Endothelial cell (in vitro differentiated cells): ENCODE measurements around the gene KCNJ11. TPM values are rescaled to one million over a fixed set of nuclear protein-coding genes. Genes with fewer than 3 reads are reported as not detected.

Experiments
- DNase-seq: peaks from one replicate; pipeline ENCODE4 v3.0.0; 2021; ENCODE audit warnings: low spot score
- H3K27ac Mint-ChIP-seq: one replicate; pipeline ENCODE4 v1.8.0; 2021; ENCODE audit warnings: mixed read lengths, inconsistent platforms; ENCODE audit not compliant: unreplicated experiment
- H3K27me3 Mint-ChIP-seq: one replicate; pipeline ENCODE4 v1.8.0; 2021; ENCODE audit warnings: mild to moderate bottlenecking, moderate library complexity, mixed read lengths, inconsistent platforms; ENCODE audit not compliant: unreplicated experiment
- H3K36me3 Mint-ChIP-seq: one replicate; pipeline ENCODE4 v1.8.0; 2021; ENCODE audit warnings: mild to moderate bottlenecking, low read depth, mixed read lengths, inconsistent platforms; ENCODE audit not compliant: unreplicated experiment
- H3K4me1 Mint-ChIP-seq: one replicate; pipeline ENCODE4 v1.8.0; 2021; ENCODE audit warnings: mild to moderate bottlenecking, mixed read lengths, inconsistent platforms; ENCODE audit not compliant: unreplicated experiment
- H3K4me3 Mint-ChIP-seq: one replicate; pipeline ENCODE4 v1.8.0; 2021; ENCODE audit warnings: mild to moderate bottlenecking, mixed read lengths, inconsistent platforms; ENCODE audit not compliant: unreplicated experiment
- H3K9me3 Mint-ChIP-seq: one replicate; pipeline ENCODE4 v1.8.0; 2021; ENCODE audit warnings: mixed read lengths, inconsistent platforms; ENCODE audit not compliant: unreplicated experiment
- total RNA-seq: library from RNA; stranded (reverse); fragmentation: NEBNext Ultra II Directional; extraction: Animal tissue kit (Norgen Biotek cat#: 25700); gene quantifications from one replicate; pipeline ENCODE4 v1.2.1, GENCODE V29; 2021; ENCODE audit not compliant: unreplicated experiment
- TF ChIP-seq, protein P1 (sequence below): fragments of 200-600 bp; sonication (generic); IDR thresholded peaks from one replicate; pipeline ENCODE4 v1.5.0; 2021; ENCODE audit warnings: antibody characterized with exemption; ENCODE audit not compliant: unreplicated experiment

Gene KCNJ11
- total RNA-seq, 1 donor from 2014 or later: 0.46 TPM

DNA sequence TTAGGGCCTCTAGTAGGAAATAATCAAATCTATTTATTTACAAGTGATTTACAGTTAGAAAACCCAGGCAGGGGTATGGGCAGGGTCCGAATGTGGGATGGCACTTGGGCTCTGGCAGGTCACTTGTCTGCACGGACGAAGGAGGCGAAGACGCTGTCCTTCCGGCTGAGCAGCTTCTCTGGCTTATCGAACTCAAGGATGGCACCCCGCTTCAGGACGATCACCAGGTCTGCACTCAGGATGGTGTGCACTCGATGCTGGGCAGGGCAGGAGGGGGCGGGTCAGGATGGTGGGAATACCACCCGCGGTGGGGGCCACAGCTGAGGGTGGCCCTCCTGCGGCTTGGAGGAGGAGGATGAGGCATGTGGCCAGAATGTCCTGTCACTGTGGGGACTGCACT is 4.4 kb upstream of the KCNJ11 start:
- H3K9me3 Mint-ChIP-seq: no peaks in the 10 kb centered on the region

DNA sequence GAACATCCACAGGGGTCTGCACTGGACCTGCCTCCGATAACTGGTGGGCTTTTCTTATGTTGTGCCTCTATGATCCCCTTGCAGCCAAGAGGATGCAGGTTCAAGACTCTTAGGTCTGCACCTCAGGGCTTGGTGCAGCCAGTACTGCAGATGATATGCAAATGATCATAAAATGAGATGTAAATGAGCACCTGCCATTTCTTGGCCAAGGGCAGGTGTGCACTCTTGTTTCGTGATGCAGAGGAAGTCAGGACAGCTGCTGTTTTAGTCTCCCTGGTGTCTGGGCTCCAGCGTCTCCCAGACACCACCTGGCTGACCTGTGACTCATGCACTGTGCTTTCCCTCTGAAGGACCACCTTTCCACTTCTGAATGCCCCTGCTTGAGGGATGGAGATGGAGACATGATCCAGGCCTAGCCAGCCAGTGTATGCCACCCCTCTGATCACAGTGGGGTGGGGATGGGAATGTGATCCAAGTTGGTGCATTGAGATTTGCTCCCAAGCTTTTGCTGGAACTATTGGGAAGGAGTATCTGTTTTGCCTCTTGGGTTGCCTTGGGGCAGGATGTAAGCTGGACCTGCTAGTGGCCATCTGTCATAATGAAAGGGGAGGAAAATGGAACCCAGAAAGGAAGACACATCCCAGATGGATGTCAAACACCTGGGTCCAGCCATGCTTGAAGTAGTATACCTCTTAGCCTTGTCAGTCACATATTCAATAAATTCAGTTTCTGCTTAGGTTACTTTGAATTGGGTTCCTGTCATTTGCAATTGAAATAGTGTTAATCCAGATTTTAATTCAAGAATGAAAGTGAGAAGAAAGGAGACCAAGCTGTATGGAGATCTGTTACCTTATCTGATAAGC is 3.3 kb upstream of the KCNJ11 start:
- H3K9me3 Mint-ChIP-seq: no peaks in the 10 kb centered on the region
- no peak overlapping the region for H3K4me3 Mint-ChIP-seq
- peaks cover 17% of the 10 kb centered on the region for H3K27me3 Mint-ChIP-seq
- DNase-seq: no peak
- TF ChIP-seq, protein P1, sequence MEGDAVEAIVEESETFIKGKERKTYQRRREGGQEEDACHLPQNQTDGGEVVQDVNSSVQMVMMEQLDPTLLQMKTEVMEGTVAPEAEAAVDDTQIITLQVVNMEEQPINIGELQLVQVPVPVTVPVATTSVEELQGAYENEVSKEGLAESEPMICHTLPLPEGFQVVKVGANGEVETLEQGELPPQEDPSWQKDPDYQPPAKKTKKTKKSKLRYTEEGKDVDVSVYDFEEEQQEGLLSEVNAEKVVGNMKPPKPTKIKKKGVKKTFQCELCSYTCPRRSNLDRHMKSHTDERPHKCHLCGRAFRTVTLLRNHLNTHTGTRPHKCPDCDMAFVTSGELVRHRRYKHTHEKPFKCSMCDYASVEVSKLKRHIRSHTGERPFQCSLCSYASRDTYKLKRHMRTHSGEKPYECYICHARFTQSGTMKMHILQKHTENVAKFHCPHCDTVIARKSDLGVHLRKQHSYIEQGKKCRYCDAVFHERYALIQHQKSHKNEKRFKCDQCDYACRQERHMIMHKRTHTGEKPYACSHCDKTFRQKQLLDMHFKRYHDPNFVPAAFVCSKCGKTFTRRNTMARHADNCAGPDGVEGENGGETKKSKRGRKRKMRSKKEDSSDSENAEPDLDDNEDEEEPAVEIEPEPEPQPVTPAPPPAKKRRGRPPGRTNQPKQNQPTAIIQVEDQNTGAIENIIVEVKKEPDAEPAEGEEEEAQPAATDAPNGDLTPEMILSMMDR: no peak
- H3K27ac Mint-ChIP-seq: no peak overlapping the region
- no peaks in the 10 kb centered on the region for H3K36me3 Mint-ChIP-seq
- H3K4me1 Mint-ChIP-seq: no peaks in the 10 kb centered on the region

More for the DNA sequence above, 4.4 kb upstream of the KCNJ11 start:
- no peak for DNase-seq
- Mint-ChIP-seq H3K27ac (no peak overlapping the region), H3K4me1 (no peaks in the 10 kb centered on the region), H3K4me3 (no peak overlapping the region), H3K36me3 (no peaks in the 10 kb centered on the region), H3K27me3 (peaks cover 12% of the 10 kb centered on the region)
- TF ChIP-seq, protein P1: no peak

DNA sequence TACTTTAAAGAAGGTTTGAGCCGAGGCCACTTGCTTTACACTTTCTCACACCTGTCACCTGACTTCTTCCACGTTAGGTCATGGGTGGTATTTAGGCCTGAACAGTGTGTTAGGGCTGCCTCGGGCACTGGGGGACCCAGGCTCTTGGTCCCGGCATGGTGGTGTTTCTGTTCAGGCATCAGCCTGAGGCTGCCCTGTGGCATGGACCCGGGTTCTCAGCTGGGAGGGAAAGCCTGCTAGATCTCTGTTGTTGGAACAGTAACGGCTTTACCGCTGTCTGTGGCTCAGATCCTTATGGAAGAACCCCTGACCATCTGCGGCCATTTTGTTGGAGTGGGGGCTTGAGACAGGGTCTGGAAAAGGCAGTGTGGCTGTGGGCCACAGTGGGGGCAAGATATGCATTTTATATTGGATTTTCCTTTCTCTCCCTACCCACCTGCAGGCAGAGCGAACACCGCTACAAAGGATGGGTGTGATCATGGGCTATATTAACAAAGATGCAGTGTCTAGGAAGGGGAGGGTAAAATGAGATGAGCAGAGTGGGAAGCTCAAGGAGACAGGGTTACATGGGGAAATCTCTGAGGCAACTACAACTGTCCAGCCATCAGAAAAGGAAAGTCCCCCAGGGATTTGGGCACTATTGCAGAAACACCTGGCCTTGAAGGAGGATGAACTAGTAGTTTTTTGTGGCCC is 1.6 kb upstream of the KCNJ11 start:
- Mint-ChIP-seq H3K27me3 (peaks cover 16% of the 10 kb centered on the region), H3K4me1 (no peaks in the 10 kb centered on the region), H3K9me3 (no peaks in the 10 kb centered on the region), H3K4me3 (no peak overlapping the region), H3K36me3 (no peaks in the 10 kb centered on the region), H3K27ac (no peak overlapping the region)
- TF ChIP-seq, protein P1: no peak
- DNase-seq: no peak

DNA sequence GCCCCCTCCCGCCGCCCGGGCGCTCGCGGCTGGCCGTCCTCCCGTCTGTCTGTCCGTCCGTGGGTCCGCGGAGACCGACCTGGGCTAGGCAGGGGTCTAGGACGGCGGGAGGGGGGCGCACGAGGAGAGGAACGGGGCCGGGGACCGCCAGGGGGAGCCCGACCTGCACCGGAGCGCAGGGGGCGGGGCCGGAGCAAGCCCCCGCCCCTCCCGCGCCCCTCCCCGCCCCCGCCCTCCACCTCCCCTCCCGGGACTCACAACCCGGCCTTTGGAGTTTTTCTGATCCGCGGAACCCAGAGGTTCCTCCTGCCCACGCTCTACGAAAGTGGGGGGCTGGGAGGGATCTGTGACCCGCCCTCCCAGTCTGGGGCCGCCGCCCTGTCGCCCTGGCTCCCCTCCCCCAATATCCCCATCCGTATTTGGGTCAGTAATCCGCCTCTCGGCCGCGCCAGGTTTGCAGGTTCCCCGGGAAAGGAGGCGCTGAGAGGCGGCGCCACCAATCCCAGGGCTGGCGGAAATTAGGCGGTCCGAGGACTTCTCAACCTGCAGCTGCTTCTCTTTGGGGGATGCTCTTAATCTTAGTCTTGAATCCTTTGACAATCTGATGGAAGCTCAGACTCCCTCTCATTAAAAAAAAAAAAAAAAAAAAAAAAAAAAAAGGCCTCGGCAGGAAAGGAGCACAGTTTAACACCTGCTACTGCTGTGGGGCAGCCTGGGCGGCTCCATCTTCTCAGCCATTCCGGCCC is 925 bp upstream of the KCNJ11 start:
- DNase-seq: peak; percentile 83

More for the DNA sequence above, 925 bp upstream of the KCNJ11 start:
- no peaks in the 10 kb centered on the region for H3K9me3 Mint-ChIP-seq
- TF ChIP-seq, protein P1: peak; percentile 81
- H3K27ac Mint-ChIP-seq: no peak overlapping the region
- peaks cover 17% of the 10 kb centered on the region for H3K27me3 Mint-ChIP-seq
- H3K4me1 Mint-ChIP-seq: no peaks in the 10 kb centered on the region
- H3K4me3 Mint-ChIP-seq: no peak overlapping the region
- H3K36me3 Mint-ChIP-seq: no peaks in the 10 kb centered on the region
